ENCODE measurements around the gene ORC4.
"Not testable (repeated sequence)": the region's sequence is repeated elsewhere in the genome, so short reads cannot be mapped to it uniquely, and the experiment has no call there.

ORC4 gene

GRCh38 chr2:148022351-148022750 lies 1.8 kb upstream of the ORC4 start:
- TF ChIP-seq CTCF (IDR thresholded peaks at IDR 0.05; ENCODE audit: borderline replicate concordance, control extremely low read depth, extremely low read depth, insufficient read depth, missing control alignments) = no peak
- in situ Hi-C loops (cut with MboI; ENCODE audit: low sequenced_read_pairs, unreplicated experiment) = no loop called here

DNA sequence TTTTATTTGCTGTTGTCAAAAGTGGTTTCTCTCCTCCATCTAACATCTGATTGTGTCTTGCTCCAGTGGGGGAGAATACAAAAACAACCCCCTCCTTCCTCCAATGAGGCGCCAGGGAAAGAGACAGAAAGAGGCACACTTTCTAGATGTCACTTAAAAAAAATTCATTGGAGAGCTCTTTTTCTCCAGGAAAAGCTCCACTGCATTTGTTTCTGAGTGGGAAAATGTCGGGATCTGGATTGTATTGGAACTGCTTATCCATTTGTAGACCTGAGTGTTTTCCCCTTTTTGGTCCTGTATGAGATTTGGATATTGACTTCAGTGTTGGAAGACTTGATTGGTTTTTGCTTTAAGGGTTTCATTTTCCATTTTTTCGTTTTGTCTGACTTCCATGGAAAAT lies 1.3 kb upstream of the ORC4 start:
- DNase-seq (ENCODE audit: low spot score) = no peak
- TF ChIP-seq CTCF (IDR thresholded peaks at IDR 0.05; ENCODE audit: borderline replicate concordance, control extremely low read depth, extremely low read depth, insufficient read depth, missing control alignments) = no peak

More at GRCh38 chr2:148022351-148022750, 1.8 kb upstream of the ORC4 start:
- DNase-seq (ENCODE audit: low spot score) = no peak

DNA sequence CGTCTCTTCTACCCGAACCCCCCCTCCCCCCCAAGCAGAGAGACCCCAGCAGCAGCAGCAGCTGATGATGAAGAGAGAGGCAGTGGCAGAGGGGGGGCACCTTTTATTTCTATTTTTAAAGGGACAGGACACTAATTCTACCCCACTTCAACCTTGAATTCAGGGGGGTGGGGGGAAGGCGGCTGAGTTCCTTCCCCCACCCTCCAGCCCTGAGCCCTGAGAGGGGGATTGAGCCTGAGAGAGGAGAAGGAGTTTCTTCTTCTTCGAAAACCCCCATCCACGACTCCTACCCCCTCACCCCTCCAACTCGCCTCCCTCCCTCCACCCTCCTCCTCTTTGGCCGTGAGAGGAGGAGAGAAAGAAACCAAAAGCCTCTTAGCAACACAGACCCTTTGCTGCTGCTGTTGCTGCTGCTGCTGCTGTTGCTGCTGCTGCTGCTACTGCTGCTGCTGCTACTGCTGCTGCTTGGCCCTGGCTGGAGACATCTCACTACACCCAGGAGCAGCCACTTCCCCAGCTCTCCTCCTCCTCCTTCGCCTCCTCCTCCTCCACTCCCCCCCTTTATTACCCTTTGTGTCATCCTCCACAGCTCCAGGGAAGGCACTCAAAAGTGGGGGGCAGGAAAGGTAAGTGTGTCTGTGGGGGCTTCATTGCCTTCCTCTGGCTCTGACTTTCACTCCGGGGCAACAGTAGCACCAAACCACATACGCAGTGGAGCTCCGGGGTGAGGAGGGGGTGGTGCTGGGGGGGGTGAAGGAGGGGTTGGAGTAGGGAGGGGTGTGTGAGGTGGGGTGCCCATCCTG lies 723 bp upstream of the ORC4 start, which contains the start of gene MBD5:
MBD5 (plus strand) TSS at position 33 of the 803 bp plus-strand sequence.
- peak; percentile 43 for DNase-seq (ENCODE audit: low spot score)
- TF ChIP-seq CTCF (IDR thresholded peaks at IDR 0.05; ENCODE audit: borderline replicate concordance, control extremely low read depth, extremely low read depth, insufficient read depth, missing control alignments) = no peak
- in situ Hi-C loops (cut with MboI; ENCODE audit: low sequenced_read_pairs, unreplicated experiment) = no loop called here

More for the DNA sequence above, 1.3 kb upstream of the ORC4 start:
- in situ Hi-C loops (cut with MboI; ENCODE audit: low sequenced_read_pairs, unreplicated experiment) = no loop called here

DNA sequence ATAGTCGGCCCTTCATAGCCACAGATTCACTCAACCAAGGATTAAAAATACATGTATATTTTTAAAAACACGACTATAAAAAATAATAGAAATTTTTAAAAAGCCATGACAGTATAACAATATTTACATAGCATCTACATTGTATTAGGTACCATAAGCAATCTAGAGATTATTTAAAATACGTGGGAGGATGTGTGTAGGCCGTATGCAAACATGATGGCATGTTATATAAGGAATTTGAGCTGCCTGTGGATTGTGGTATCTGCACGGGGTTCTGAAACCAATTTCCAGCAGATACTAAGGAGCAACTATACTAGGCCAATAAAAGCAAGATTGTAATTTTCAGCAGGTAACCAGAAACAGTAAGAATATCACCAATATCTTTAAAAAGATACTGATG lies 5.9 kb downstream of the ORC4 start:
- TF ChIP-seq CTCF (IDR thresholded peaks at IDR 0.05; ENCODE audit: borderline replicate concordance, control extremely low read depth, extremely low read depth, insufficient read depth, missing control alignments) = no peak
- DNase-seq (ENCODE audit: low spot score) = no peak
- in situ Hi-C loops (cut with MboI; ENCODE audit: low sequenced_read_pairs, unreplicated experiment) = no loop called here

GRCh38 chr2:148013876-148014275 lies 6.7 kb downstream of the ORC4 start:
- TF ChIP-seq CTCF (IDR thresholded peaks at IDR 0.05; ENCODE audit: borderline replicate concordance, control extremely low read depth, extremely low read depth, insufficient read depth, missing control alignments) = no peak
- in situ Hi-C loops (cut with MboI; ENCODE audit: low sequenced_read_pairs, unreplicated experiment) = no loop called here
- no peak for DNase-seq (ENCODE audit: low spot score)

DNA sequence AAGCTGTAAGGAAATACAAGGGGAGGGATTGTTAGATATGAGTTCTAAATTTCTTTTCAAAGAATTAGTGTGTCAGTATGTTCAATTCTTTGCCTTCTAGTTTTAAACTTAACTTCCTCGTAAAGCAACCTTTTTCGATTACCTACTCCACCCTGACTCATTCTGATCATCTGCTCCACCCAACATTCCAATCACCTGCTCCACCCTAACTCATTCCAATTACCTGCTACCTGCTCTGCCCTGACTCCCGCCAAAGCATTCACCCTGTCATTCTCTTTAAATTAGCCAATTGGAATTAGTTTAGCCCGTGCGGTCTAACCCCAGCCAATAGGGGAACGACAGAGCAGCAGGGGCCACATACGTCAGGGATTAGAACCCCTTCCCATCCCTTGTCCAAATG lies 12.1 kb downstream of the ORC4 start:
- DNase-seq (ENCODE audit: low spot score); in situ Hi-C loops (cut with MboI; ENCODE audit: low sequenced_read_pairs, unreplicated experiment): not testable (repeated sequence)

DNA sequence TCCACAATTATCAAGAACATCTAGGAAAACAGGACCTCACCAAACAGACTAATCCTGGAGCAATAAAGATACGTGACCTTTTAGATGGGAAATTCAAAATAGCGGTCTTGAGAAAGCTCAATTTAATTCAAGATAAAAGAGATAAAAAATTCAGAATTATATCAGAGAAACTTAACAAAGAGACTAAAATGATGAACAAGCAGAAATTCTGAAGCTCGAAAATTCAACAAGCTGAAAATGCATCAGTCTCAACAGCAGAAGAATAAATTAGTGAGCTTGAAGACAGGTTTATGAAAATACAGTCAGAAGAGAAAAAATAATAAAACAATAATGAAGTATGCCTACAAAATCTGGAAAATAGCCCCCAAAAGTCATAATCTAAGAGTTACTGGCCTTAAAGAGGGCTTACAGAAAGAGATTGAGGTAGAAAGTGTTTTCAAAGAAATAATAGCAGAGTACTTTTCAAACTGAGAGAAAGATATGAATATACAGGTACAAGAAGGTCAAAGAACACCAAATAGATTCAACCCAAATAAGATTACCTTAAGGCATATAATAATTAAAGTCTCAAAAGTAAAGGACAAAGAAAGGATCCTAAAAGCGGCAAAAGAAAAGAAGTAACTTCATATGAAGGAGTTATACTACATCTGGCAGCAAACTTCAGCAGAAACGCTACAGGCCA lies 13.2 kb downstream of the ORC4 start:
- no peak for TF ChIP-seq CTCF (IDR thresholded peaks at IDR 0.05; ENCODE audit: borderline replicate concordance, control extremely low read depth, extremely low read depth, insufficient read depth, missing control alignments)
- in situ Hi-C loops (cut with MboI; ENCODE audit: low sequenced_read_pairs, unreplicated experiment) = no loop called here

More for the DNA sequence above, 13.2 kb downstream of the ORC4 start:
- DNase-seq (ENCODE audit: low spot score) = no peak
